G401.6 (cell line): ENCODE measurements around the gene PNMA8C.
"Not testable (repeated sequence)": the region's sequence is repeated elsewhere in the genome, so short reads cannot be mapped to it uniquely, and the experiment has no call there.

Experiments
- FAIRE-seq: peaks from 2 replicates; lab custom pipeline; 2012; peaks lifted over from hg19 to GRCh38; lab: Jason Lieb, UNC

PNMA8C gene

DNA sequence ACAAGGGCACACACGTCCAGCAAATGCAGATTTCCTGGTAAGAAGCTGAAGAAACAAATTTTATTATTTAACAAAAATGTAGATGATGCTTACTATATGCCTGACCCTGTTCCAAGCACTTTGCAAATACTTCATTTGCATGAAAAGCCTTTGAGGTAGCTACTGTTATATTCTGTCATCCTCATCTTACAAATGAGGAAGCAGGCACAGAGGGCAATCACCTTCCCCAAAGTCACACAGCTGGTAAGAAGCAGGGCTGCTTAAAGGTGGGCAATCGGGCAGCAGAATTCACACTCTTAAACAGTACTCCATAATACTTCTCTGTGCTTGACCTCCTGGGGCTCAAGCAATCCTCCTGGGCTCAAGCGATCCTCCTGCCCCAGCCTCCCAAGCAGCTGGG lies 18.3 kb upstream of the PNMA8C start:
- no peak for FAIRE-seq

GRCh38 chr19:46446021-46446420 lies 17.3 kb upstream of the PNMA8C start:
- FAIRE-seq, result no peak

DNA sequence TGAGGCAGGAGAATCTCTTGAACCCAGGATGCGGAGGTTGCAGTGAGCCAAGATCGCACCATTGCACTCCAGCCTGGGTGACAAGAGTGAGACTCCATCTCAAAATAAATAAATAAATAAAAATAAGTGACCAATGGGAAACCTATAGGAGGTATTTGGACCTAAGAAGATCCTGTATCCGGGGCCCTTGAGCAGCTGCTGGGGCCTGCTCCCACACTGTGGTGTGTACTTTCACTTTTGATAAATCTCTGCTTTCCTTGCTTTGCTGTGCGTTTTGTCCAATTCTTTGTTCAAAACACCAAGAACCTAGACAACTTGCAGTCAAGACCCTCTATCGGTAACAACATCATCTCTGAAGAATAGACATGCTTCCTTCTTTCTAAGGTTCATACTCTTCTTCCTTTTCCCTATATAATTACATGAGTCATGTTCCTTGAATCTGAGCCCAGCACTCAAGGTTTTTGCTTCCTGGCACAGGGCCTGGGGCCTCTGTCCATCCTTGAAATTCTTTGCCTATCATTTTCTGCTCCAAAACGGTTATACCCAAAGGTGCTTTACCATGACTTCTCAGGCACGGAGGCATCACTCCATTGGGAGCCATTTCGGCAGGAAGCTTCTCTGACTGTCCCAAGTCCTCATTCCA lies 14.2 kb upstream of the PNMA8C start:
- FAIRE-seq, result no peak

GRCh38 chr19:46441866-46442265 lies 13.1 kb upstream of the PNMA8C start:
- no peak for FAIRE-seq

DNA sequence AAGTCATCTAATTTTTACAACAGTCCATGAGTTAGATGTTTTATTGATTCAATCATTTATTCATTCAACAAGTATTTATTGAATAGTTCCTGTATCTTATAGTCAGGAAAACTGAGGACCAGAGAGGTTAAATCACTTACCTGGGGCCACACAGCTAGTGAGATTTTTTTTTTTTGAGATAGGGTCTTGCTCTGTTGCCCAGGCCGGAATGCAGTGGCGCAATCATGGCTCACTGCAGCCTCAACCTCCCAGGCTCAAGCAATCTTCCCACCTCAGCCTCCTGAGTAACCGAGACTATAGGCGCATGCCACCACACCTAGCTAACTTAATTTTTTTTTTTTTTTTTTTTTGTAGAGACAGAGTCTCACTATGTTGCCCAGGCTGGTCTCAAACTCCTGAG lies 7.0 kb upstream of the PNMA8C start:
- not testable (repeated sequence) for FAIRE-seq

- no peak for FAIRE-seq
Observed at GRCh38 chr19:46435009-46435408, 6.3 kb upstream of the PNMA8C start.

DNA sequence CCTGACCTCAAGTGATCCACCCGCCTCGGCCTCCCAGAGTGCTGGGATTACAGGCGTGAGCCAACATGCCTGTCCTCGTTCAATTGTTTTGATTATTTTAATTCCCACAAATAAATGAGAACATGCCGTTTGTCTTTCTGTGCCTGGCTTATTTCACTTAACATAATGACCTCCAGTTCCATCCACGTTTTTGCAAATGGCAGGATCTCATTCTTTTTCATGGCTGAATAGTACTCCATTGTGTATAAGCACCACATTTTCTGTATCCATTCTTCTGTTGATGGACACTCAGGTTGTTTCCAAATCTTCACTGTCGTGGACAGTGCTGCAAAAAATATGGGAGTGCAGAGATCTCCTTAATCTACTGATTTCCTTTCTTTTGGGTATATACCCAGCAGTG lies 4.7 kb upstream of the PNMA8C start:
- FAIRE-seq, result not testable (repeated sequence)

GRCh38 chr19:46431824-46432223 lies 3.1 kb upstream of the PNMA8C start:
- no peak for FAIRE-seq

GRCh38 chr19:46429999-46430398 lies 1.3 kb upstream of the PNMA8C start:
- FAIRE-seq, result no peak

DNA sequence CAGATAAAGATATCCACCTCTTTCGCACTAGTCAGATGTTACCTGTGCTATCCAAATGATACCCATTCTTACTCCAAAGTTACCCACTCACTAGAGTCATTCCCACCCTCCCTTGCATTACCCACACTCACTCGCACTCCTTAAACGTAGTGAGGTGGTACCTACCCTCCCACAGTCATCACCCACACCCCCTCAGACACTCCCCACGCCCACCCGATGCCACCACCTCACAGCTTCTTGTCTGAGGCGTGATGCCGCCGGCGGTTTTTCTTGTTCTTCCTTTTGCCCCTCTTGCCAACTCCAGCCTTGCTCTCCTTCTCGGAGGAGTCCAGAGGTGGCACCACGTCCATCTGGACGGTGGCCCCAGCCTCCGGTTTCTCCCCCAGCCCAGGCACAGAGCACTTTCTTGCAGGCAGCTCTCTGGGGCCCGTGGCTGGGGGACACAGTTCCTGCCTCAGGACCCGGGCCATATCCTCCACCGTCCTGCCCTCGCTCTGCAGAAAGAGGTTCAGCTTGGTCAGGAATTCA lies 1.2 kb downstream of the PNMA8C start:
- FAIRE-seq, result no peak

GRCh38 chr19:46426506-46427162 lies 2.1 kb downstream of the PNMA8C start:
- FAIRE-seq, result peak; percentile 89

DNA sequence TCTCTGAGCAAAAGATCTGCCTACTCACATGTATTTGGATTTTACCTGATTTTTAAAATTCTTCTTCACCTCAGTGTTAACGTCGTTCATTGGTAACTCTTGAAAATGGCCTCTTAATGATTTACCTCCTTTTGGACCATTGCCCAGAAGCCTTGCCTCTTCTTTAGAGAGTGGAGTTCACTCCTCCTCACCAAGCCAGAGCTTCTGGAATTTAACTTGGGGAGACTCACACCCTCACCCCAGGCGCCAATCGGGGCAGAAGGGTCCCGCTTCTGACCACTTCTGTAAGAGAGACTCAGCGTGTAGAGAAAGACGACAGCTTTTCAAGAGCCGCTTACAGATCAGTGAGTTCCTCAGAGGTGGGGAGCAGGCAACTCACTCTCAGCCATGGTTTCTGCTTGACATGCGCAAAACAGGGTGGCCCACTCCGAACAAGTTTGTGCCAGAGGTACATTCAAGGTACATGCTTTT lies 2.7 kb downstream of the PNMA8C start:
- peak; percentile 40 for FAIRE-seq

GRCh38 chr19:46423188-46423587 lies 5.5 kb downstream of the PNMA8C start:
- no peak for FAIRE-seq

DNA sequence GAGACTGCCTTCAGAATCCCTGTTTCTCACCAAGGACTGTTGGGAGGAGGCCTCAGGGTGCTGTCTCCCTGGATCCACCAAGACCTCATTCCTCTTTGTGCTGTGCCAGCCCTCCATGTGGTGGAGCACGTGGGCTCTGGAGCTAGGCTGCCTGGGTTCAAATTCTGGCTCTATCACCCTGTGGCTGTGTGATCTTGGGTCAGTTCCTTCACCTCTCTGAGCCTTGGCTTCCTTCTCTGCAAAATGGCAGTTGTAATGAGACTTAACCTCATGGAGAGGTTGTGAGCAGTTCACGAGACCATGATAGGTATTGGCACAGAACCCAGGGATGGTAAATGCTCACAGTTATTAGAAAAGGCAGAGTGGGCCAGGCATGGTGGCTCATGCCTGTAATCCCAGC lies 6.4 kb downstream of the PNMA8C start:
- FAIRE-seq, result no peak

- FAIRE-seq, result no peak
Observed at GRCh38 chr19:46420056-46420455, 8.7 kb downstream of the PNMA8C start.

- FAIRE-seq, result peak; percentile 95
Observed at GRCh38 chr19:46415804-46416709, 12.7 kb downstream of the PNMA8C start.

DNA sequence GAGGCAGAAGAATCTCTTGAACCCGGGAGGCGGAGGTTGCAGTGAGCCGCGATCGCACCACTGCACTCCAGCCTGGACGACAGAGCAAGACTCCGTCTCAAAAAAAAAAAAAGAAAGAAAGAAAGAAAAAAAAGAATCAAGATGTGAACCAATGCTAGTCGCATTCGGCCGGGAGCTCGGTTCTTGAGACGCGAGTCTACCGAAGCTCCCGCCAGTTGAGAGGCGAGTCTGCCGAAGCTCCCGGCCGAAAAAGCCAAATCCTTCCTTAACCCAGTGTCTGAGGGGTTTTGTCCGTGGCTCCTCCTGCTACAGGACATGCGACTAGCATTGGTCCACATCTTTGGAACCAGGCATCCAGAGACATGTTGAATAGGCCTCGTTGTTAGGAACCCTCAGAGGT lies 13.8 kb downstream of the PNMA8C start:
- FAIRE-seq, result not testable (repeated sequence)

GRCh38 chr19:46413262-46414031 lies 15.3 kb downstream of the PNMA8C start, which contains the start of gene CCDC8:
CCDC8 (minus strand) TSS chr19:46413564; CDS start chr19:46412810, 754 bp downstream.
- FAIRE-seq, result peak; percentile 98

- no peak for FAIRE-seq
Observed at GRCh38 chr19:46412650-46413261, 16.0 kb downstream of the PNMA8C start.

DNA sequence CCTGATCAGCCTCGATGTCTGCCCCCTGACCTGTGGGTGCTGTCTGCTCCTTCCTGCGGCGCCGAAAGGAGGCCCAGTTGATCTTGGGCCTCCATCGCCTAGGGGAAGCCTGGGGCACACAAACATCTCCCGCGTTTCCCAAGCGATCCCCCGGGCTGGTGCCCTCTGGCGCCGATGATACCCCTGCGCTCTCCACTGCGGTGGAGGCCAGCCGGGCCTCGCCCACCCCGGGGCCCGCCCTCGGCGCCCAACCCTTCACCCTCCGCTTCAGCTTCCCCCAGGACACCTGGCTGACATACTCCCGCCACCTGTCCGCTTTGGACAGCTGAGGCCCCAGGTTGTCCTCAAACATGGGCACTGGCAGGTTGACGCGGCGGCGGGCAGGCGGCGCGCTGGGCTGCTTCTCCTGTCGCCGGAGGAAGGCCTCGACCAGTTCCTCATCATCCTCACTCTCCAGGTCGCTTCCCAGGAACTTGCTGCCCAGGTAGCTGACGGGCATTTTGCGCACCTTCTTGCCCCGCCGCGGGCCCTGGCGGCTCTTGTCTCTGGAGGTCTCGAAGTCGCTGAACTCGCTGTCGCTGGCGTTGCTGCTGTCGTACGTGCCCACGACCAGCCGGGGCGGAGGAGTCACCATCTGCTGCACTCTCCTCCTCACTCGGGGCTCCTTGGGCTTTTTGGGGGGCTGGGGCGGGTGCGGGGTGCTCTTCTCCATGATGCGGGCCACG lies 16.6 kb downstream of the PNMA8C start:
- FAIRE-seq, result no peak
